Glomerular visceral epithelial cell (primary cell): ENCODE measurements around the gene IP6K1.
A peak's percentile ranks its signal among the peaks of the same experiment; 100 is the strongest.

Experiments
- DNase-seq: peaks from one replicate; pipeline ENCODE4 v3.0.0-alpha.2; 2016; ENCODE audit errors: extremely low spot score

IP6K1 gene

GRCh38 chr3:49769286-49769915 lies 16.9 kb downstream of the IP6K1 start:
- no peak for DNase-seq

GRCh38 chr3:49763981-49764380 lies 22.4 kb downstream of the IP6K1 start:
- no peak for DNase-seq

DNA sequence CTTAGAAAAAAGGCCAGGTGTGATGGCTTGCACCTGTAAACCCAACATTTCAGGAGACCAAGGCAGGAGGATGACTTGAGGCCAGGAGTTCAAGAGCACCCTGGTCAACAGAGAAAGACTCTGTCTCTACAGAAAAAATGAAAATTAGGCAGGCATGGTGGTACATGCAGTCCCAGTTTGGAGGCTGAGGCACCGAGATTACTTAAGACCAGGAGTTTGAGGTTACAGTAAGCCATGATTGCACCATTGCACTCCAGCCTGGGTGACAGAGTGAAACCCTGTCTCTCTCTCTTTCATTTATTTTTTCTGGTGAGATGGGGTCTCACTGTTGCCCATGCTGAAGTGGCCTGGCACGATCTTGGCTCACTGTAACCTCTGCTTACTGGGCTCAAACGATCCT lies 24.7 kb downstream of the IP6K1 start:
- no peak for DNase-seq

- no peak for DNase-seq
Observed at GRCh38 chr3:49759226-49759625, 27.1 kb downstream of the IP6K1 start.

DNA sequence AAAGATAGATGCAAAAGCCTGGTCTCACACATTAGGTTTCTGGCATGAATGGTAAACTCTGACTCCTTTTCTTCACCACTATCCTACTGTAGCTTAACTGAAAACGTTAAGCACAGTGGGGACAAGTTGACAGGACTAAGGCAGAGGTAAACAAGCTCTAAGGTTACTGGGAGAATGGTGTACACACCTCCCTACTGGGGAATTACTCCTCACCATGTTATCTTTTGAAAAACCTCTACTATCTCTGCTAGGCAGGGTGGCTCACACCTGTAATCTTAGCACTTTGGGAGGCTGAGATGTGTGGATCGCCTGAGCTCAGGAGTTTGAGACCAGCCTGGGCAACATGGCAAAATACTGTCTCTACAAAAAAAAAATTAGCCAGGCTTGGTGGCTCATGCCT lies 29.1 kb downstream of the IP6K1 start:
- DNase-seq, result no peak

DNA sequence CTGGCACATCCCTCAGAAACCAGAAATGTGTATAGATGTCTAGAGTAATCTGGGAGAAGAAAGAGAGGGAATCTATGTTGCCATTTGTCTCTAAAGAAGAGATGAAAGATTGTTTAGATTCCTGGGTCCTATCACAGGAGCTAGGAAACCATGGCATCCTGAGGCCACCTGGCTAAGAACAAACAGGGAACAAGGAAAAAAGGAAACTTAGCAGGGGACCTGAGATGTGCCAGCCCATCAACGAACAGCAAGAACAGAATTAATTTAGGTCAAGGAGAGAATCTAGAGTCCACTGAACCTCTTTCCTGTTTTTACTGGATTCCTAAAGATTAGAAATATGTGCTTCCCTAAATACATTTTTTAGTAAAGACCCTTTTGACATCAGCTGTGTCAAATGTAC lies 30.3 kb downstream of the IP6K1 start:
- no peak for DNase-seq

DNA sequence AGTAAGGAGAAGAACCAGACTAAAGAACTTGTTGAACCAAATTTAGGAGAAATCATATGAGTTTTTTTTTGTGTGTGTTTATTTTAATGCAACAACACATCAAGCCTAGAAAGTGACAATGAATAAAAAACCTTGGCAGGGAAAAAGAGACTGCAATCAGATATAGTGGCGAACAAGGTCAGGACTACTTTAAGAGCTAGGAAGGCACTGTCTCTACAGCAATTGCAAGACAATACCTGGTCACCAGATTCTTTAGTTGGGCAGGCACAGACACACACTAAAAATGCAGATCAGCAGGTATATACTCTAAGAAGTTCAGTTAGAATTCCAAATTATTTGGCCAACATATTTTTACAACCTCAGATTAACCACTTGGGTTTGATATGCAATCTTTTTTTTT lies 31.8 kb downstream of the IP6K1 start:
- no peak for DNase-seq

DNA sequence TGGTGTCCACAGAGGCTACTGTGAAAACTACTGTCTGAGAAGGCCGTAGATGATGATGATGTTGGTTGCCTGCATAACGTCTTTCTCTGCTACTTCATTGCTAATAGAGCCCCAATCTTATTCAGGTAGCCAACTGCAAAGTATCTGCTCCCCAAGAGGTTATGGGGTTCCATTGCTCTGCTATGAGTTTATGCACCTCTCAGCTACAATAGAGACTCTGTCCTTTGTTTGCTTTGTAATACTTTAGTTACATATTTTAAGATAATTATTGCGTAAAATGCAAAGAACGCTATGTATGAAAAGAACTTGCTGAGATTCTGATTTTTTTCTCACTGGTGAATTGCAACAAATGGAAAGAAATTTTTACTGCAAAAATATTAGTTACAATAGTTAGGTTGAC lies 34.8 kb downstream of the IP6K1 start:
- DNase-seq, result no peak

- peak; percentile 16 for DNase-seq
Observed at GRCh38 chr3:49750056-49750455, 36.3 kb downstream of the IP6K1 start.

DNA sequence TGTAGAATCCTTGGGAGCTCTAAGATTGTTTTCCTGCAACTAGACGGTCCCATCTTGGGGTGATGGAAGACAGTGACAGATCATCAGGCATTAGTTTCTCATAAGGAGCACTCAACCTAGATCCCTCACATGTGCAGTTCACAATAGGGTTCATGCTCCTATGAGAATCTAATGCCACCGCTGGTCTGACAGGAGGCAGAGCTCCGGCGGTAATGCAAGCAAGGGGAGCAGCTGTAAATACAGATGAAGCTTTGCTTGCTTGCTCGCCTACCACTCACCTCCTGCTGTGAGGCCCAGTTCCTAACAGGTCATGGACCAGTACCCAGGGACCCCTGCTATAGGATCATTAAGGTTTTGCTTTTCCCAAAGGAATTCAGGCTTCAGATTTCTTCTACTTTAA lies 37.5 kb downstream of the IP6K1 start:
- DNase-seq, result peak; percentile 37

DNA sequence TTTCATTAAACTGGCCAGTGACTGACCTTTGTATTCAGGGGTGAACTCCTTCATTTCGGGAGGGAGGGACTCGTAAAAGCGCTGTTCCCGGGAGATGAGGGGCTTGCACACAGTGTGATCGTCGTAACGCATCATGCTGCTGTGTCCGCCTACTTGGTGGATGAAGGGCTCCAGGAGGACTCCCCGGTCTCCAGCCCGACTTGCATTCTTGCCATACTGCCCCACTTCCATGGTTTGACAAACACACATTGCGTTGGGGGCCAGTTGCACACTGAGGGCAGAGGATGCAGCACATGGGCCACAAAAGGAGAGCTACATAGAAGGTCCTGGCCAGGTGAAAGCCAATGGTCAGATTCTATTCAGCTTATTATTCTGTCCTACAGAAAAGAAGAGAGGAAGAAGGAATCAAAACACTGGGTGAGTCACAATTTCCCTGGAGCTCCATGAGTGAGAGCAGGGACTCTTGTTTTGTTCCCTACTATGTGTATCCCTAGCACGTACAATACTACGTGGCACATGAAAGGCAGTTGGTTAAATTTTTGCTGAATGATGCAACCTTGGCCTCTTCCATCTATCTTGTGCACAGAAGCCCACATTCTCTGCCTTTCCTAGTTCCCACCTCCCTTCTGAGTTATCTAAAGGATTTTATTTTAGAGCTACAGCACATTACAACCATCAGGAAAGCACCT lies 38.4 kb downstream of the IP6K1 start:
- peak; percentile 52 for DNase-seq

GRCh38 chr3:49745986-49746385 lies 40.4 kb downstream of the IP6K1 start:
- DNase-seq, result no peak

- no peak for DNase-seq
Observed at GRCh38 chr3:49740427-49740826, 45.9 kb downstream of the IP6K1 start.

GRCh38 chr3:49738067-49738713 lies 48.2 kb downstream of the IP6K1 start:
- no peak for DNase-seq

DNA sequence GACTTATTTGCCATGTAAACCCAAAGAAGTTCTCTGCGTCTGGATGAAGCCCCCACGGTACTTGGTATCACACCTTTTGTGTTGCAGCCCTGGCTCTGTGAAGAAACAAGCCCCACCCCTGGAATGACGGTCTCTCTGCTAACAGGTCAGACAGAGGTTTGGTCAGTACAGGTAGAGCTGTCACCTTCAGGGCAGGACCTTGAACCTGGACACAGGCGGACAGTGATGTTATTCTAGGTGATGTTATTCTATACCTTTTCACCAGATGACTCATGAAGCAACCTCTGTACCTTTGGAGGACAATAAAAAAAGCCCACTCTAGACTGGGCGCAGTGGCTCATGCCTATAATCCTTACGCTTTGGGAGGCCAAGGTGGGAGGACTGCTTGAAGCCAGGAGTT lies 51.6 kb downstream of the IP6K1 start:
- no peak for DNase-seq

GRCh38 chr3:49733551-49733950 lies 52.8 kb downstream of the IP6K1 start:
- no peak for DNase-seq

- DNase-seq, result no peak
Observed at GRCh38 chr3:49732597-49732996, 53.7 kb downstream of the IP6K1 start.

- DNase-seq, result no peak
Observed at GRCh38 chr3:49729966-49730609, 56.3 kb downstream of the IP6K1 start.

- DNase-seq, result no peak
Observed at GRCh38 chr3:49727924-49728361, 58.4 kb downstream of the IP6K1 start.

DNA sequence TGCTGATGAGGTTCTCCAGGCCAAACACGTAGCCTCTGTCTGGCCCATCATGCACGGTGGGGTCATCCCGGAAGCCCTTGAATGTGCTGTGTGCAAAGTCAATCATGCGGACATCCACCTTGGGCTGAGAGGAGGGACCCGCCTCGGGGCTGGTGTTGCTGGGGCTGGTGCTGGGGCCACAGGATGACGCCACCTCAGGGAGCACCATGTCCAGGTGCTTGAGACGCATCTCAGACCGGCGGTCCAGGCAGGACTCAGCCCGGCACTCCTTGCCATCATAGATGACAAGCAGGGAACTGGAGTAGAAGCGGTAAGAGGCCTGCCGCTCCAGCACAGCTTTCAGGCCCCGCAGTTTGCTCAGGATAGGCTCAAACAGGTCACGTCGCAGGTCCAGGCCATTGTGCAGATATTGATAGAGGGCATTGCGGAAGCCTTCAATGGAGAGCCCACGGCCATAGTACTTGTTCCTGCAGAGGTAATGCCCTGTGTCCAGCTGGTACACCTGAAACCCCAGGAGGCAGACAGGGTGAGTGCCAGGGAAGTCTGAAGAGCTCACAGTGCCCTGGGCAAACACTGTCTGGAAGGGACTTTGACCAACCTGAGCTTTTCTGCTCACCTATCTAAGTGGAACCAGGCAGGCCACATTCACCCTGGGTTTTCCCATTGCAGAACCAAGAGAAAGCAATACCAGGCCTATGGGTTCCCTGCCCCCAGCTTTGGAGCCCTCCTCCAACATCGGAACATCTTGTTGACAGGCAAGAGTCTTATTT lies 59.0 kb downstream of the IP6K1 start:
- no peak for DNase-seq

GRCh38 chr3:49725906-49726681 lies 60.2 kb downstream of the IP6K1 start:
- DNase-seq, result no peak
